ENCODE measurements around the gene CYP2W1. TPM values are rescaled to one million over a fixed set of nuclear protein-coding genes. Genes with fewer than 3 reads are reported as not detected.

Gene CYP2W1
- total and polyA plus RNA-seq, 11 donors: not detected

GRCh38 chr7:982511-983003 lies 424 bp upstream of the CYP2W1 start:
- WGBS, 4 donors: 68 to 88% (median 77%) methylated on average over 4 to 10 of the region's 10 CpGs
- H3K4me3 ChIP-seq: no peak overlapping the region
- H3K27ac ChIP-seq: no peak overlapping the region
- DNase-seq (no peak), ATAC-seq (no peak)
- peaks cover 2 to 43% (median 15%) of the 10 kb centered on the region in 9 donors for H3K27me3 ChIP-seq
- TF ChIP-seq CTCF (IDR thresholded peaks at IDR 0.05): no peak
- no peak for TF ChIP-seq POLR2A (IDR thresholded peaks at IDR 0.05)
- no peaks in the 10 kb centered on the region for H3K36me3 ChIP-seq
- no peaks in the 10 kb centered on the region for H3K9me3 ChIP-seq
- intact Hi-C loops (cut with DNase I): no loop called here
- H3K4me1 ChIP-seq: peaks cover 0 to 3% (median 0%) of the 10 kb centered on the region in 12 donors

GRCh38 chr7:983616-984071 lies 663 bp downstream of the CYP2W1 start:
- Histone ChIP-seq H3K9me3 (no peaks in the 10 kb centered on the region), H3K36me3 (no peaks in the 10 kb centered on the region), H3K4me1 (peaks cover 0 to 9% (median 0%) of the 10 kb centered on the region in 12 donors), H3K27me3 (peaks cover 4 to 54% (median 21%) of the 10 kb centered on the region in 9 donors), H3K27ac (no peak overlapping the region), H3K4me3 (no peak overlapping the region)
- WGBS, 4 donors: 84 to 91% (median 87%) methylated on average over 14 to 20 of the region's 20 CpGs
- ATAC-seq: no peak
- TF ChIP-seq CTCF (IDR thresholded peaks at IDR 0.05): no peak
- no peak for TF ChIP-seq POLR2A (IDR thresholded peaks at IDR 0.05)
- no peak for DNase-seq
- intact Hi-C loops (cut with DNase I): no loop called here

DNA sequence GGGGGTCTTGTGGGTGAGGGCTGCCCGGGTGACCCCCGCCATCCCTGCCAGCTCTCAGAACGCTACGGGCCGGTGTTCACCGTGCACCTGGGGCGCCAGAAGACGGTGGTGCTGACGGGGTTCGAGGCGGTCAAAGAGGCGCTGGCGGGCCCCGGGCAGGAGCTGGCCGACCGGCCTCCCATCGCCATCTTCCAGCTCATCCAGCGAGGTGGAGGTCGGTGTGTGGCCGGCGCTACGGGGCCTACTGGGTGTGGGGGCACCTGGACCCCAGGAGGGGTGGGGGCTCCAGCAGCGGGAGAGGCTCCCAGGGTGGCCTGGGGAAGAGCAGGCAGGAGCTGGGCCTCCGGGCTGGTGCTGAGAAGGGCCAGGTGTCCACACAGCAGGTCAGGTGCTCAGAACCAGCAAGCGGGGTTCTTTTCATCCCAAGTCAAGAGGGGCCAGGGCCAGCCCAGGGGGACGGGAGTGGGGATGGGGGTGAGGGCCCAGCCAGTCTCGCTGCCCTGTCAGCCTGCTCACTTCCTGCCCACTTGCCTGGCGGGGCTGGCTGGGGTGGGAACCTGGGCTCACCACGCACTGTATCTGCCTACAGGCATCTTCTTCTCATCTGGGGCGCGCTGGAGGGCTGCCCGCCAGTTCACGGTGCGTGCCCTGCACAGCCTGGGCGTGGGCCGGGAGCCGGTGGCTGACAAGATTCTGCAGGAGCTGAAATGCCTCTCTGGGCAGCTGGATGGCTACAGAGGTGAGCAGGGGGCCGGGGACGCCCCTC lies 1.6 kb downstream of the CYP2W1 start:
- intact Hi-C loops (cut with DNase I): no loop called here
- H3K27me3 ChIP-seq: peaks cover 4 to 55% (median 24%) of the 10 kb centered on the region in 9 donors
- no peak for TF ChIP-seq CTCF (IDR thresholded peaks at IDR 0.05)
- no peak for TF ChIP-seq POLR2A (IDR thresholded peaks at IDR 0.05)
- H3K36me3 ChIP-seq: no peaks in the 10 kb centered on the region
- no peak overlapping the region for H3K27ac ChIP-seq
- peaks cover 0 to 13% (median 0%) of the 10 kb centered on the region in 12 donors for H3K4me1 ChIP-seq
- ATAC-seq (no peak), DNase-seq (no peak)
- WGBS, 4 donors: 89 to 91% (median 89%) methylated on average over 27 to 39 of the region's 39 CpGs
- no peak overlapping the region for H3K4me3 ChIP-seq
- H3K9me3 ChIP-seq: no peaks in the 10 kb centered on the region

DNA sequence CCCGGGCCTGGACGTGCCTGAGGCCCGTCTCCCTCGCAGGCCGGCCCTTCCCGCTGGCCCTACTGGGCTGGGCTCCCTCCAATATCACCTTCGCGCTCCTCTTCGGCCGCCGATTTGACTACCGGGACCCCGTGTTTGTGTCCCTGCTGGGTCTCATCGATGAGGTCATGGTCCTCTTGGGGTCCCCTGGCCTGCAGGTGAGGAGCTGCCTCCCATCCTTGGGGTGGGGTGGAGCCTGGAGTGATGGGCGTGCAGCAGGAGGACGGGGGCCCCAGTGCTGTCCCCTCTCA lies 2.1 kb downstream of the CYP2W1 start:
- DNase-seq (no peak), ATAC-seq (no peak)
- Histone ChIP-seq H3K27me3 (peaks cover 4 to 55% (median 24%) of the 10 kb centered on the region in 9 donors), H3K4me1 (peaks cover 0 to 13% (median 0%) of the 10 kb centered on the region in 12 donors), H3K36me3 (no peaks in the 10 kb centered on the region), H3K9me3 (no peaks in the 10 kb centered on the region), H3K4me3 (no peak overlapping the region), H3K27ac (no peak overlapping the region)
- no peak for TF ChIP-seq POLR2A (IDR thresholded peaks at IDR 0.05)
- no peak for TF ChIP-seq CTCF (IDR thresholded peaks at IDR 0.05)
- 74 to 84% (median 79%) methylated on average over 16 of the region's 16 CpGs for WGBS, 4 donors
- intact Hi-C loops (cut with DNase I): no loop called here
